ENCODE data around the gene SLC4A2. TPM values are rescaled to one million over a fixed set of nuclear protein-coding genes. Genes with fewer than 3 reads are reported as not detected.

The SLC4A2 gene
- polyA plus RNA-seq, 3 donors, result 21.6 to 132 (median 23.8) TPM

- Histone ChIP-seq H3K4me2 (replicated peaks; ENCODE audit: extremely low read depth, low read length, poor library complexity, severe bottlenecking) (peak overlapping the region; percentile 75), H3K4me3 (replicated peaks in 1 of 3; ENCODE audit: low read depth in 2 of 3, low read length in 3 of 3) (peak overlapping the region in 1 of 3 experiments; percentile 70), H2AFZ (ENCODE audit: insufficient read depth, low read depth, low read length, poor library complexity, severe bottlenecking) (no peak overlapping the region), H3K79me2 (ENCODE audit: insufficient read depth, low read length) (no peaks in the 10 kb centered on the region), H3K9me3 (replicated peaks in 1 of 2; ENCODE audit: control insufficient read depth in 1 of 2, insufficient read depth in 1 of 2, low read length in 2 of 2) (peaks cover 0 to 4% of the 10 kb centered on the region in 2 donors), H4K20me1 (ENCODE audit: insufficient read depth, low read length) (no peaks in the 10 kb centered on the region), H3K4me1 (ENCODE audit: control insufficient read depth in 1 of 2, insufficient read depth in 2 of 2, low read length in 2 of 2) (peaks cover 38 to 62% of the 10 kb centered on the region in 2 donors), H3K9ac (ENCODE audit: insufficient read depth, low read length, poor library complexity, severe bottlenecking) (no peak overlapping the region), H3K36me3 (replicated peaks in 1 of 2; ENCODE audit: control insufficient read depth in 1 of 2, insufficient read depth in 2 of 2, low read length in 2 of 2) (no peaks in the 10 kb centered on the region), H3K27ac (ENCODE audit: low read depth in 1 of 2, low read length in 2 of 2) (no peak overlapping the region), H3K27me3 (ENCODE audit: control insufficient read depth in 2 of 2, insufficient read depth in 2 of 2, low read length in 2 of 2) (peaks cover 4 to 47% of the 10 kb centered on the region in 2 donors)
- H3K36me3 Mint-ChIP-seq, result peaks cover 2 to 6% of the 10 kb centered on the region in 2 donors
- H3K4me3 Mint-ChIP-seq, result peak overlapping the region; percentile 24 to 91
- no peak for DNase-seq
- peaks cover 56% of the 10 kb centered on the region for H3K4me1 Mint-ChIP-seq
- peaks cover 0 to 13% (median 2%) of the 10 kb centered on the region in 7 donors for H3K9me3 Mint-ChIP-seq
- peaks cover 54 to 90% (median 59%) of the 10 kb centered on the region in 3 donors for H3K27me3 Mint-ChIP-seq (ENCODE audit: low read depth in 3 of 3)
- intact Hi-C loops (cut with micrococcal nuclease), result loop anchor here in 1 of 2 donors (5.0 kb wide), 1 partner anchor 99 kb away; no protein-coding TSS in a partner anchor
- TF ChIP-seq CTCF (IDR thresholded peaks at IDR 0.05), result peak; percentile 9
- peak overlapping the region in 3 of 7 donors; percentile 30 to 76 (median 40) for H3K27ac Mint-ChIP-seq
- 4% methylated on average over 18 of the region's 26 CpGs for WGBS (ENCODE audit: insufficient coverage)
Measured at GRCh38 chr7:151013356-151013732, 46.0 kb upstream of the SLC4A2 start.

DNA sequence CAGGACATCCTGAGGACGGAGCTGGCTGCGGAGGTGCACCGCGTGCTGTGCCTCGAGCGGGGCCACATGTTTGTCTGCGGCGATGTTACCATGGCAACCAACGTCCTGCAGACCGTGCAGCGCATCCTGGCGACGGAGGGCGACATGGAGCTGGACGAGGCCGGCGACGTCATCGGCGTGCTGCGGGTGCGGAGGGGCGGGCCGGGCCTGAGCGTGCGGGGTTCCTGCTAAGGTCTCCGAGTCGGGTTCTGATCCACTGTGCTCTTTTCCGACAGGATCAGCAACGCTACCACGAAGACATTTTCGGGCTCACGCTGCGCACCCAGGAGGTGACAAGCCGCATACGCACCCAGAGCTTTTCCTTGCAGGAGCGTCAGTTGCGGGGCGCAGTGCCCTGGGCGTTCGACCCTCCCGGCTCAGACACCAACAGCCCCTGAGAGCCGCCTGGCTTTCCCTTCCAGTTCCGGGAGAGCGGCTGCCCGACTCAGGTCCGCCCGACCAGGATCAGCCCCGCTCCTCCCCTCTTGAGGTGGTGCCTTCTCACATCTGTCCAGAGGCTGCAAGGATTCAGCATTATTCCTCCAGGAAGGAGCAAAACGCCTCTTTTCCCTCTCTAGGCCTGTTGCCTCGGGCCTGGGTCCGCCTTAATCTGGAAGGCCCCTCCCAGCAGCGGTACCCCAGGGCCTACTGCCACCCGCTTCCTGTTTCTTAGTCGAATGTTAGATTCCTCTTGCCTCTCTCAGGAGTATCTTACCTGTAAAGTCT is 45.5 kb upstream of the SLC4A2 start:
- peak overlapping the region; percentile 83 to 91 for H3K4me3 Mint-ChIP-seq
- peak overlapping the region; percentile 75 for H3K4me2 ChIP-seq (replicated peaks; ENCODE audit: extremely low read depth, low read length, poor library complexity, severe bottlenecking)
- peak overlapping the region in 6 of 7 donors; percentile 23 to 91 (median 79) for H3K27ac Mint-ChIP-seq
- peaks cover 39 to 64% of the 10 kb centered on the region in 2 donors for H3K4me1 ChIP-seq (ENCODE audit: control insufficient read depth in 1 of 2, insufficient read depth in 2 of 2, low read length in 2 of 2)
- H3K27me3 Mint-ChIP-seq (ENCODE audit: low read depth in 3 of 3), result peaks cover 57 to 93% (median 60%) of the 10 kb centered on the region in 3 donors
- DNase-seq, result peak; percentile 81 to 93 (median 89)
- no peaks in the 10 kb centered on the region for H4K20me1 ChIP-seq (ENCODE audit: insufficient read depth, low read length)
- H2AFZ ChIP-seq (ENCODE audit: insufficient read depth, low read depth, low read length, poor library complexity, severe bottlenecking), result peak overlapping the region; percentile 85
- H3K9ac ChIP-seq (ENCODE audit: insufficient read depth, low read length, poor library complexity, severe bottlenecking), result peak overlapping the region; percentile 63
- H3K9me3 Mint-ChIP-seq, result peaks cover 0 to 15% (median 5%) of the 10 kb centered on the region in 7 donors
- peaks cover 8 to 50% of the 10 kb centered on the region in 2 donors for H3K27me3 ChIP-seq (ENCODE audit: control insufficient read depth in 2 of 2, insufficient read depth in 2 of 2, low read length in 2 of 2)
- H3K36me3 Mint-ChIP-seq, result peaks cover 3 to 6% of the 10 kb centered on the region in 2 donors
- H3K27ac ChIP-seq (ENCODE audit: low read depth in 1 of 2, low read length in 2 of 2), result peak overlapping the region in 1 of 2 donors; percentile 45
- intact Hi-C loops (cut with micrococcal nuclease), result loop anchor here in 1 of 2 donors (5.0 kb wide), 1 partner anchor 98 kb away; no protein-coding TSS in a partner anchor
- WGBS (ENCODE audit: insufficient coverage), result 9% methylated on average over 52 of the region's 55 CpGs
- H3K9me3 ChIP-seq (replicated peaks in 1 of 2; ENCODE audit: control insufficient read depth in 1 of 2, insufficient read depth in 1 of 2, low read length in 2 of 2), result no peaks in the 10 kb centered on the region
- H3K79me2 ChIP-seq (ENCODE audit: insufficient read depth, low read length), result no peaks in the 10 kb centered on the region
- TF ChIP-seq CTCF (IDR thresholded peaks at IDR 0.05), result peak; percentile 24
- H3K36me3 ChIP-seq (replicated peaks in 1 of 2; ENCODE audit: control insufficient read depth in 1 of 2, insufficient read depth in 2 of 2, low read length in 2 of 2), result no peaks in the 10 kb centered on the region
- H3K4me3 ChIP-seq (replicated peaks in 1 of 3; ENCODE audit: low read depth in 2 of 3, low read length in 3 of 3), result peak overlapping the region; percentile 38 to 70 (median 45)
- peaks cover 58% of the 10 kb centered on the region for H3K4me1 Mint-ChIP-seq

Measured in CD14-positive monocyte (primary cell).